GM19099 (cell line): ENCODE data around the gene TDRD1.

Experiments used
- POLR2A ChIP-seq: IDR thresholded peaks from 3 replicates; pipeline ENCODE4 v1.6.1; 2011; ENCODE audit warnings: low read depth; ENCODE audit not compliant: insufficient read length; ENCODE audit errors: extremely low read depth

TDRD1 gene

GRCh38 chr10:114172776-114173602 lies 6.2 kb upstream of the TDRD1 start:
- no peak for TF ChIP-seq POLR2A

- no peak for TF ChIP-seq POLR2A
Observed at GRCh38 chr10:114173603-114173920, 5.6 kb upstream of the TDRD1 start.

- TF ChIP-seq POLR2A = peak; percentile 84
Observed at GRCh38 chr10:114173921-114174694, 5.0 kb upstream of the TDRD1 start, which contains the start of gene CCDC186. Gene CCDC186 (minus strand): TSS chr10:114174203. CDS start chr10:114163268, 10,935 bp downstream.

GRCh38 chr10:114174695-114175188 lies 4.4 kb upstream of the TDRD1 start:
- no peak for TF ChIP-seq POLR2A

- no peak for TF ChIP-seq POLR2A
Observed at GRCh38 chr10:114175667-114176066, 3.5 kb upstream of the TDRD1 start.

- no peak for TF ChIP-seq POLR2A
Observed at GRCh38 chr10:114176511-114176910, 2.6 kb upstream of the TDRD1 start.

- TF ChIP-seq POLR2A = no peak
Observed at GRCh38 chr10:114179747-114180146, 594 bp downstream of the TDRD1 start.

- no peak for TF ChIP-seq POLR2A
Observed at GRCh38 chr10:114180937-114181336, 1.8 kb downstream of the TDRD1 start.

GRCh38 chr10:114181971-114182370 lies 2.8 kb downstream of the TDRD1 start:
- TF ChIP-seq POLR2A = no peak

- TF ChIP-seq POLR2A = no peak
Observed at GRCh38 chr10:114183563-114183962, 4.4 kb downstream of the TDRD1 start.

GRCh38 chr10:114184276-114184675 lies 5.1 kb downstream of the TDRD1 start:
- TF ChIP-seq POLR2A = no peak

- TF ChIP-seq POLR2A = no peak
Observed at GRCh38 chr10:114188001-114188400, 8.8 kb downstream of the TDRD1 start.

- no peak for TF ChIP-seq POLR2A
Observed at GRCh38 chr10:114188900-114189299, 9.7 kb downstream of the TDRD1 start.

GRCh38 chr10:114189700-114190099 lies 10.5 kb downstream of the TDRD1 start:
- TF ChIP-seq POLR2A = no peak

- no peak for TF ChIP-seq POLR2A
Observed at GRCh38 chr10:114195079-114195478, 15.9 kb downstream of the TDRD1 start.

- no peak for TF ChIP-seq POLR2A
Observed at GRCh38 chr10:114199239-114199638, 20.1 kb downstream of the TDRD1 start.
